ENCODE results near the gene LGR5. TPM values are rescaled to one million over a fixed set of nuclear protein-coding genes. Genes with fewer than 3 reads are reported as not detected.

Gene LGR5
- total and polyA plus RNA-seq, 2 donors (not counting 1 experiment from before 2014, with no cell fraction given) = not detected

- TF ChIP-seq EZH2 (IDR thresholded peaks at IDR 0.05; ENCODE audit: low read length, missing control alignments) = no peak
- TF ChIP-seq, protein P1, sequence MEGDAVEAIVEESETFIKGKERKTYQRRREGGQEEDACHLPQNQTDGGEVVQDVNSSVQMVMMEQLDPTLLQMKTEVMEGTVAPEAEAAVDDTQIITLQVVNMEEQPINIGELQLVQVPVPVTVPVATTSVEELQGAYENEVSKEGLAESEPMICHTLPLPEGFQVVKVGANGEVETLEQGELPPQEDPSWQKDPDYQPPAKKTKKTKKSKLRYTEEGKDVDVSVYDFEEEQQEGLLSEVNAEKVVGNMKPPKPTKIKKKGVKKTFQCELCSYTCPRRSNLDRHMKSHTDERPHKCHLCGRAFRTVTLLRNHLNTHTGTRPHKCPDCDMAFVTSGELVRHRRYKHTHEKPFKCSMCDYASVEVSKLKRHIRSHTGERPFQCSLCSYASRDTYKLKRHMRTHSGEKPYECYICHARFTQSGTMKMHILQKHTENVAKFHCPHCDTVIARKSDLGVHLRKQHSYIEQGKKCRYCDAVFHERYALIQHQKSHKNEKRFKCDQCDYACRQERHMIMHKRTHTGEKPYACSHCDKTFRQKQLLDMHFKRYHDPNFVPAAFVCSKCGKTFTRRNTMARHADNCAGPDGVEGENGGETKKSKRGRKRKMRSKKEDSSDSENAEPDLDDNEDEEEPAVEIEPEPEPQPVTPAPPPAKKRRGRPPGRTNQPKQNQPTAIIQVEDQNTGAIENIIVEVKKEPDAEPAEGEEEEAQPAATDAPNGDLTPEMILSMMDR (conservative IDR thresholded peaks at IDR 0.05 in 1 of 2, IDR thresholded peaks at IDR 0.05 in 1 of 2; ENCODE audit: low read depth in 1 of 2, low read length in 2 of 2) = no peak
- peak overlapping the region; percentile 35 for H2AFZ ChIP-seq (ENCODE audit: low read length)
These were observed 311 bp upstream of the LGR5 start for GRCh38 chr12:71439362-71439612.

DNA sequence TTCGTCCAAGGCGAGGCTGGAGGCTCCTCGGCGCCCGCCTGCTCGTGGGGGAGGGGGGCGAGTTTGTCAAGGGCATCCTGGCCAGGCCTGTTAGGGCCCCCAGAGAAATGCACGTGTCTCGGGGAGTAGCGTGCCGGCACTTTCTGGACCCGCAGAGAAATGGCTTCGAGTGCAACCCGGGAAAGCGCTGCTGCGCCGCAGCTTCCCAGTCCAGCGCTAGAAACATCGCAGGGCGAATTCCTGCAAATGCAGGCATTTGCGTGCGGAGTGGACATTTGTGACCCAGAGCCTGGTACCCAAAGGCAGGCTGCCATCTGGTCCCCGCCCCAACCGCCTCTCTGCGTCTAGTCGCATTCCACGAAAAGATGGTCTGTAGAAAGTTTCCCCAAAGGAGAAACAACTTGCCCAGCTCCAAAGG, 756 bp downstream of the LGR5 start:
- TF ChIP-seq EZH2 (IDR thresholded peaks at IDR 0.05; ENCODE audit: low read length, missing control alignments) = peak; percentile 55
- TF ChIP-seq, protein P1 (conservative IDR thresholded peaks at IDR 0.05 in 1 of 2, IDR thresholded peaks at IDR 0.05 in 1 of 2; ENCODE audit: low read depth in 1 of 2, low read length in 2 of 2) = no peak
- H2AFZ ChIP-seq (ENCODE audit: low read length) = no peak overlapping the region
- peak overlapping the region; percentile 67 for H3K4me2 ChIP-seq (ENCODE audit: extremely low read depth, insufficient read depth, low read length)
- DNase-seq (ENCODE audit: low read depth in 2 of 2) = peak in 1 of 2 donors; percentile 7
- H3K9ac ChIP-seq (ENCODE audit: insufficient read depth, low read length) = no peak overlapping the region
- H3K27ac ChIP-seq (ENCODE audit: insufficient read depth, low read length) = no peak overlapping the region
- no peaks in the 10 kb centered on the region for H3K79me2 ChIP-seq (ENCODE audit: control insufficient read depth, insufficient read depth, low read length)
- peak overlapping the region in 3 of 4 experiments; percentile 24 to 51 (median 44) for H3K4me3 ChIP-seq (replicated peaks in 1 of 4; ENCODE audit: control extremely low read depth in 1 of 4, insufficient read depth in 1 of 4, low read depth in 3 of 4, low read length in 4 of 4)
- H4K20me1 ChIP-seq (ENCODE audit: control insufficient read depth, extremely low read depth, insufficient read depth, low read length) = no peaks in the 10 kb centered on the region
- no peaks in the 10 kb centered on the region for H3K4me1 ChIP-seq (ENCODE audit: control insufficient read depth, extremely low read depth, insufficient read depth, low read length)
- peaks cover 30% of the 10 kb centered on the region for H3K27me3 ChIP-seq (ENCODE audit: control insufficient read depth, insufficient read depth, low read length)
- H3K36me3 ChIP-seq (ENCODE audit: control insufficient read depth, insufficient read depth, low read length) = no peaks in the 10 kb centered on the region
- H3K9me3 ChIP-seq (ENCODE audit: control insufficient read depth, insufficient read depth, low read depth, low read length) = no peaks in the 10 kb centered on the region

More at GRCh38 chr12:71439362-71439612, 311 bp upstream of the LGR5 start:
- no peaks in the 10 kb centered on the region for H3K9me3 ChIP-seq (ENCODE audit: control insufficient read depth, insufficient read depth, low read depth, low read length)
- H3K9ac ChIP-seq (ENCODE audit: insufficient read depth, low read length) = no peak overlapping the region
- no peaks in the 10 kb centered on the region for H3K36me3 ChIP-seq (ENCODE audit: control insufficient read depth, insufficient read depth, low read length)
- DNase-seq (ENCODE audit: low read depth in 2 of 2) = peak in 1 of 2 donors; percentile 9
- H3K4me2 ChIP-seq (ENCODE audit: extremely low read depth, insufficient read depth, low read length) = peak overlapping the region; percentile 67
- H4K20me1 ChIP-seq (ENCODE audit: control insufficient read depth, extremely low read depth, insufficient read depth, low read length) = no peaks in the 10 kb centered on the region
- H3K79me2 ChIP-seq (ENCODE audit: control insufficient read depth, insufficient read depth, low read length) = no peaks in the 10 kb centered on the region
- H3K27ac ChIP-seq (ENCODE audit: insufficient read depth, low read length) = no peak overlapping the region
- peak overlapping the region; percentile 43 to 52 (median 48) for H3K4me3 ChIP-seq (replicated peaks in 1 of 4; ENCODE audit: control extremely low read depth in 1 of 4, insufficient read depth in 1 of 4, low read depth in 3 of 4, low read length in 4 of 4)
- peaks cover 30% of the 10 kb centered on the region for H3K27me3 ChIP-seq (ENCODE audit: control insufficient read depth, insufficient read depth, low read length)
- no peaks in the 10 kb centered on the region for H3K4me1 ChIP-seq (ENCODE audit: control insufficient read depth, extremely low read depth, insufficient read depth, low read length)

DNA sequence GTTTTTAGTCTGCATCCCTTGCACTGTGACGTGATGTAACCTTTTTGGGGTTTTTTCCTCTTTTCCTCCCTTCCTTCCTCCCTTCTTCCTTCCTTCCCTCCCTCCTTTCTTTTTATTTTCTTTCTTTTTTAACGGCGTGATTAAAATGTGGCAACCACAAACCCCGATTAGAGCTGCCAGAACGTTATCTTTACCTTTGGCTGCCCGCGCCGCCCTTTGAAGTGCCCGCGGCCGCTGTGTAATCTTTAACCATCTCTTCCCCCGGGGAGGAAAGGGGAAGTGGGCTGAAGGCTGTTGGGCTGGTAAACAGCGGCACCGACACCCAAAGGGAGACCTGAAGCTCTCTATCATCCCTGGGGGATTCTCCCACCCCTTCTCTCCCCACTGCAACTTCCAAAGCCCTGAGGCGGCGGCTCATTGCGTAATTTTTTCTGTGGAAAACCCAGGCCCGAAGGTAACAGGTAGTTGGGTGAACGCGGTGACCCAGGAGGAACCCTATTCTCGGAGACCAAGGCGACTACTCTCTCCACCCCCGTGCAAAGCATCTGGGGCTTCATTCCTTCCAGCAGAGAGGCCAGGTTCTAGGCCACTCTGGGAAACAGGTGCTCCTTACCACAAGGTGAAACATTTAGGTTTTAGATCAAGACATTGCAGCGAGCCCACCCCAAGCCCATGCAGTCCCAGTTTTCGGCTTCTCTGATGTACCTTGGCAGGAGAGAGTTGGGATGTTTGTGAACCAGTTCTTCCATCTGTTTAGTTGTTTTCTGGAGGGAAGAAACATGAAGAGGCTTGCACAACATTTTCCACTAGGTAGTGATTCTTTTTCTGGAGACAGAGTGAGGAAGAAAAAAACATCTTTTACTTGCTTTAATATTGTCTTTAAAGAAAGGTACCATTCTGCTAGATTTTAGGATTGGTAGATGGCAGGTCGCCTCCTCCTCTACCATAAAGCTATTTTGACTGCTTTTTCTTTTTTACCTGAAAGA, 1.5 kb downstream of the LGR5 start:
- H3K36me3 ChIP-seq (ENCODE audit: control insufficient read depth, insufficient read depth, low read length) = no peaks in the 10 kb centered on the region
- peaks cover 30% of the 10 kb centered on the region for H3K27me3 ChIP-seq (ENCODE audit: control insufficient read depth, insufficient read depth, low read length)
- H3K27ac ChIP-seq (ENCODE audit: insufficient read depth, low read length) = no peak overlapping the region
- H3K9ac ChIP-seq (ENCODE audit: insufficient read depth, low read length) = no peak overlapping the region
- DNase-seq (ENCODE audit: low read depth in 2 of 2) = no peak
- no peaks in the 10 kb centered on the region for H4K20me1 ChIP-seq (ENCODE audit: control insufficient read depth, extremely low read depth, insufficient read depth, low read length)
- no peaks in the 10 kb centered on the region for H3K4me1 ChIP-seq (ENCODE audit: control insufficient read depth, extremely low read depth, insufficient read depth, low read length)
- TF ChIP-seq EZH2 (IDR thresholded peaks at IDR 0.05; ENCODE audit: low read length, missing control alignments) = peak; percentile 41
- TF ChIP-seq, protein P1 (conservative IDR thresholded peaks at IDR 0.05 in 1 of 2, IDR thresholded peaks at IDR 0.05 in 1 of 2; ENCODE audit: low read depth in 1 of 2, low read length in 2 of 2) = no peak
- H2AFZ ChIP-seq (ENCODE audit: low read length) = no peak overlapping the region
- H3K4me3 ChIP-seq (replicated peaks in 1 of 4; ENCODE audit: control extremely low read depth in 1 of 4, insufficient read depth in 1 of 4, low read depth in 3 of 4, low read length in 4 of 4) = peak overlapping the region in 1 of 4 experiments; percentile 51
- no peaks in the 10 kb centered on the region for H3K9me3 ChIP-seq (ENCODE audit: control insufficient read depth, insufficient read depth, low read depth, low read length)
- no peaks in the 10 kb centered on the region for H3K79me2 ChIP-seq (ENCODE audit: control insufficient read depth, insufficient read depth, low read length)
- peak overlapping the region; percentile 67 for H3K4me2 ChIP-seq (ENCODE audit: extremely low read depth, insufficient read depth, low read length)
